Measurements from ENCODE around the gene WNT2B.

GRCh38 chr1:112548547-112548946 lies 39.8 kb downstream of the WNT2B start:
- TF ChIP-seq TEAD4 (CRISPR knock-in tag; IDR thresholded peaks at IDR 0.05) (no peak), MAX (CRISPR knock-in tag; IDR thresholded peaks at IDR 0.05) (no peak), ZNF232 (CRISPR knock-in tag; IDR thresholded peaks at IDR 0.05) (no peak), FOXJ3 (CRISPR knock-in tag; IDR thresholded peaks at IDR 0.05; ENCODE audit: borderline replicate concordance) (no peak), KAT7 (CRISPR knock-in tag; IDR thresholded peaks at IDR 0.05; ENCODE audit: borderline replicate concordance) (no peak), CTCF (IDR thresholded peaks at IDR 0.05) (no peak), SMAD3 (CRISPR knock-in tag; IDR thresholded peaks at IDR 0.05; ENCODE audit: borderline replicate concordance) (no peak), FOXP4 (CRISPR knock-in tag; IDR thresholded peaks at IDR 0.05) (no peak), PRDM15 (CRISPR knock-in tag; IDR thresholded peaks at IDR 0.05) (no peak)

Data from WTC11 (cell line).